Muscle of leg (tissue), 11 donors: ENCODE data around the gene SEMA4C. TPM values are rescaled to one million over a fixed set of nuclear protein-coding genes. Genes with fewer than 3 reads are reported as not detected.
"Not testable (repeated sequence)": the region's sequence is repeated elsewhere in the genome, so short reads cannot be mapped to it uniquely, and the experiment has no call there.

Source experiments
- DNase-seq: peaks from one replicate; pipeline ENCODE4 v3.0.0; 2013
- H3K27ac ChIP-seq: one replicate; pipeline ENCODE4 v1.5.1; 2013; ENCODE audit warnings: mild to moderate bottlenecking, low read length, control low read depth
- H3K27me3 ChIP-seq: one replicate; pipeline ENCODE4 v1.6.1; 2013; ENCODE audit warnings: low read length; ENCODE audit not compliant: control insufficient read depth, insufficient read depth
- H3K36me3 ChIP-seq: one replicate; pipeline ENCODE4 v1.6.1; 2013; ENCODE audit warnings: low read length; ENCODE audit not compliant: control insufficient read depth, insufficient read depth
- H3K4me1 ChIP-seq: one replicate; pipeline ENCODE4 v1.6.1; 2013; ENCODE audit warnings: low read length; ENCODE audit not compliant: control insufficient read depth, insufficient read depth
- H3K4me3 ChIP-seq: one replicate; pipeline ENCODE4 v1.5.1; 2013; ENCODE audit warnings: low read length, control low read depth
- H3K9me3 ChIP-seq: replicated peaks from 2 replicates; pipeline ENCODE4 v1.6.1; 2013; ENCODE audit warnings: low read depth, low read length; ENCODE audit not compliant: control insufficient read depth
- WGBS: methylation state at CpG from one replicate; pipeline ENCODE4 v1.1.5; 2013; ENCODE audit warnings: missing lambda C conversion rate; ENCODE audit not compliant: insufficient coverage; 5-methylcytosine and 5-hydroxymethylcytosine counted together
- polyA plus RNA-seq, 8 donors: library from polyadenylated mRNA; unstranded; fragments of 120-200 nt; gene quantifications; one replicate each; pipeline versions ENCODE4 v1.2.1 to v1.2.3, GENCODE V29; 2013; ENCODE audit warnings: inconsistent platforms in 1 of 8, low replicate concordance in 1 of 8; ENCODE audit not compliant: insufficient read length in 8 of 8, insufficient read depth in 1 of 8
- total RNA-seq: library from RNA; stranded (reverse); fragments of 120-200 nt; gene quantifications from one replicate; pipeline ENCODE4 v1.2.4, GENCODE V29; 2013

The SEMA4C gene
- total and polyA plus RNA-seq, 9 donors = 26.3 to 39.1 (median 33.2) TPM

DNA sequence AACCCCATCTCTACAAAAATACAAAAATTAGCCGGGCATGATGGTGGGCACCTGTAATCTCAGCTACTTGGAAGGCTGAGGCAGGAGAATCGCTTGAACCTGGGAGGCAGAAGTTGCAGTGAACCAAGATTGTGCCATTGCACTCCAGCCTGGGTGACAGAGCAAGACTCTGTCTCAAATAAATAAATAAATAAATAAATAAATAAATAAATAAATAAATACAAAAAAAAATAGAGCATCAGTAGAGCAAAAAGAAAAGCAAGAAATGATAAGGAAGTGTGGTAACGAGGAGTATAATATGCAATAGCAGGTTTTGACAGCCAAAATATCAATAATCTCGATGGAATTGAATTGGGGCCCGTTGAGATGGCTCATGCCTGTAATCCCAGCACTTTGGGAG is 19.6 kb upstream of the SEMA4C start:
- H3K4me1 ChIP-seq = peaks cover 72% of the 10 kb centered on the region

DNA sequence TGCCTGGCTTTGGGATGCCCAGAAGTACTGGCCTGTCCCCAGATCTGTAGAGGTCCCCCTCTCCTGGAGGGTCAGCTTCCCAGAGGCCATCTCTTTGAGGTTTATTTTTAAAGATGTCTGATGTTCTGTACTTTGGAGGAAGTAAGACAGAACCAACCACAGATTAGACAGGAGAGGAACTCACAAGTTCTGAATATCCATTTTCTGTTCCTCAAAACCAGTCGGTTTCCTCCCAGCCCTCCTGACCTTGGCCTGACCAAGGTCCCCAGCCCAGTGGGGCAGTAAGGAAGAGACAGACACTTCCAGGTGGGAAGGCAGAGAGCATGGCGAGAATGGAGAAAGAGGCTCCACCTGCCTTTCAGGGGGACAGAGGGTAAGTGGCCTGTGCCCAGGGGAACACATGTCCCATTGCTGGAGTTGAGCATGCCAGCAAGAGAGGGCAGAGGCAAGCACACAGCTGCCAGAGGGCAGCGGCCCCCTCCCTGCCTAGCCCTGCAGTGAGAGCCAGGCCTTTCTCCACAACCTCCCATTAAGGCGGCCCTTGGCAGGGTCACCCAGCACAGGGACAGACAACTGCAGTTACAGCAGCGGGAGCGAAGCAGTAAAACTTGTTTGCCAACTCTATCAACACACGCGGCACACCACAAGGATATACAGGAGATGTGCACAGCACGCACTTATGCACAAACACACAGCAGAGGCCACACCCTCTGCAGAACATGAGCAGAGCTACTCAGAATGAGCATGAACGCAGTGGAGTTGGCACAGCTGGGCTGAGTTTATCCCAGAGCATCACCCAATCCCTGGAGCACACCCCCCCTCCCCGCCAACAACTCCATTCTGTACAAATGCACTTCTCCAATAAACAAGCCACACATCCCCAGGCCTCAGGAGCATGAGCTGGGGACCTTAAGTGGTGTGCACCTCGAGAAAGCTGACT is 18.5 kb upstream of the SEMA4C start:
- Histone ChIP-seq H3K27me3 (peaks cover 7% of the 10 kb centered on the region), H3K9me3 (no peaks in the 10 kb centered on the region), H3K4me1 (peaks cover 68% of the 10 kb centered on the region), H3K27ac (peak overlapping the region; percentile 85), H3K4me3 (no peak overlapping the region), H3K36me3 (no peaks in the 10 kb centered on the region)
- 51% methylated on average over 10 of the region's 12 CpGs for WGBS
- peak; percentile 82 for DNase-seq

More for the DNA sequence above, 19.6 kb upstream of the SEMA4C start:
- H3K9me3 ChIP-seq, DNase-seq, H3K4me3 ChIP-seq, H3K36me3 ChIP-seq, H3K27me3 ChIP-seq, H3K27ac ChIP-seq: not testable (repeated sequence)
- 92% methylated on average over 2 of the region's 5 CpGs for WGBS

- peak; percentile 88 for DNase-seq
- no peak overlapping the region for H3K4me3 ChIP-seq
- H3K4me1 ChIP-seq = peaks cover 66% of the 10 kb centered on the region
- H3K36me3 ChIP-seq = no peaks in the 10 kb centered on the region
- peak overlapping the region; percentile 85 for H3K27ac ChIP-seq
- no peaks in the 10 kb centered on the region for H3K9me3 ChIP-seq
- peaks cover 5% of the 10 kb centered on the region for H3K27me3 ChIP-seq
- WGBS = 31% methylated on average over 17 of the region's 18 CpGs
These were observed 17.7 kb upstream of the SEMA4C start for GRCh38 chr2:96887493-96888012.

GRCh38 chr2:96885432-96886347 is 15.8 kb upstream of the SEMA4C start:
- H3K9me3 ChIP-seq = no peaks in the 10 kb centered on the region
- H3K27ac ChIP-seq = no peak overlapping the region
- H3K4me3 ChIP-seq = no peak overlapping the region
- H3K36me3 ChIP-seq = no peaks in the 10 kb centered on the region
- peaks cover 61% of the 10 kb centered on the region for H3K4me1 ChIP-seq
- 90% methylated on average over 18 of the region's 23 CpGs for WGBS
- H3K27me3 ChIP-seq = peaks cover 8% of the 10 kb centered on the region
- no peak for DNase-seq

GRCh38 chr2:96884299-96885094 is 14.6 kb upstream of the SEMA4C start:
- peaks cover 8% of the 10 kb centered on the region for H3K27me3 ChIP-seq
- 78% methylated on average over 17 of the region's 19 CpGs for WGBS
- H3K4me3 ChIP-seq = no peak overlapping the region
- no peak overlapping the region for H3K27ac ChIP-seq
- peaks cover 56% of the 10 kb centered on the region for H3K4me1 ChIP-seq
- H3K36me3 ChIP-seq = no peaks in the 10 kb centered on the region
- DNase-seq = no peak
- no peaks in the 10 kb centered on the region for H3K9me3 ChIP-seq

- 88% methylated on average over 3 of the region's 9 CpGs for WGBS
- DNase-seq = no peak
- Histone ChIP-seq H3K27ac (no peak overlapping the region), H3K4me3 (no peak overlapping the region), H3K4me1 (peaks cover 57% of the 10 kb centered on the region), H3K36me3 (no peaks in the 10 kb centered on the region), H3K27me3 (peaks cover 12% of the 10 kb centered on the region), H3K9me3 (no peaks in the 10 kb centered on the region)
These were observed 13.4 kb upstream of the SEMA4C start for GRCh38 chr2:96883306-96883705.

- H3K9me3 ChIP-seq = no peaks in the 10 kb centered on the region
- no peak for DNase-seq
- H3K4me3 ChIP-seq = no peak overlapping the region
- no peak overlapping the region for H3K27ac ChIP-seq
- 66% methylated on average over 6 of the region's 8 CpGs for WGBS
- H3K36me3 ChIP-seq = no peaks in the 10 kb centered on the region
- peaks cover 57% of the 10 kb centered on the region for H3K4me1 ChIP-seq
- H3K27me3 ChIP-seq = peaks cover 12% of the 10 kb centered on the region
These were observed 13.0 kb upstream of the SEMA4C start for GRCh38 chr2:96882906-96883305.

GRCh38 chr2:96882230-96882629 is 12.3 kb upstream of the SEMA4C start:
- Histone ChIP-seq H3K4me1 (peaks cover 57% of the 10 kb centered on the region), H3K9me3 (no peaks in the 10 kb centered on the region), H3K4me3 (no peak overlapping the region), H3K27ac (no peak overlapping the region), H3K27me3 (peaks cover 12% of the 10 kb centered on the region), H3K36me3 (no peaks in the 10 kb centered on the region)
- DNase-seq = no peak
- WGBS = 49% methylated on average over 7 of the region's 12 CpGs

DNA sequence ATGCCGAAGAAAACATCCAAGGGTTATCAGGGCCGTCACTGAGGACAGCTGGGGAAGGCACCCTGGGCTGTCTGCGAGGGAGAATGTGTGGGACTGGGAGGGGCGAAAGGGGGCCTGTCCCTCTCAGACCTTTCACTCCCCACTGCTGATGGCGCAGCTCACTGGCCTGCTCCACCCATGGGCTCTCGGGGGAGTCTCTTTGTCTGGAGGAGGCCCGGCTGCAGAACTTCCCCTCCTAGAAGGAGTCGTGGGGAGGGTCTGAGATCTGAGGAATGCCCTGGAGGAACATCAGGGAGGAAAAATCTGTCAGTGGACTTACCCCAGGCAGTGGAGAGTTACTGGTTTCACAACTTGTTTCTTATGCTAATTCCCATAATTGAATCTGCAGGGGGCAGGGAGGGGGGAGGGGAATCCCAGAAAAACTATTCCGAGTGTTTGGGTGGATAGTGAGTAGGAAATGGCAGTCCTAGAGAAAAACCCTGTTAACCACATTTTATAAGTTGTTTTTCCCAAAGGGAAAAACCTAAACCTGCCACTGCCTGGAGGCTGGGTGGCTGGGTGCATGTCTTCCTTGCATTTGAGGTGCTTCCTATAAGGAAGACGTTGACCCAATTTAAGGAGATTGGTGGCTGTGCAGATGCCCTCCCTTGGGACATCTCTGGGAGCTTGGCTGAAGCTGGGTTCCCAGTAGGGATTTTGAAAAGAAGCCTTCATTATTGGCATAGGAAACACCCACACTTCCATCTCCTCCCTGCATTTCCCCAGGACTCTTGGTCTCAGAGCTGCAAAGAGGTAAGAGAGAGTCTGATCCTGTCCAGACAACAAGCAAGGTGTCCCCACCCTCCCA is 11.7 kb upstream of the SEMA4C start:
- peaks cover 60% of the 10 kb centered on the region for H3K4me1 ChIP-seq
- WGBS = 50% methylated on average over 1 of the region's 10 CpGs
- no peak for DNase-seq
- H3K27ac ChIP-seq = no peak overlapping the region
- no peak overlapping the region for H3K4me3 ChIP-seq
- no peaks in the 10 kb centered on the region for H3K36me3 ChIP-seq
- H3K27me3 ChIP-seq = peaks cover 12% of the 10 kb centered on the region
- H3K9me3 ChIP-seq = no peaks in the 10 kb centered on the region
